Activated B cell treated with CpG ODN at 0.5 μM for 24 hours (primary cell): Measurements from ENCODE around the gene HEY2. TPM values are rescaled to one million over a fixed set of nuclear protein-coding genes. Genes with fewer than 3 reads are reported as not detected.

Source experiments
- ATAC-seq: fragments of 200-7000 bp; cut with Tn5 transposase; one replicate; pipeline ENCODE4 v1.10.0; 2021; ENCODE audit warnings: low read depth, mild to moderate bottlenecking, moderate library complexity
- CTCF ChIA-PET: fragments of 350-600 bp; sonication (Branson Sonifier 250); formaldehyde crosslinking; loops from one replicate; lab custom pipeline; 2021; ENCODE audit warnings: antibody characterized with exemption; lab: Charles Lee
- POLR2A ChIA-PET: fragments of 350-600 bp; sonication (Branson Sonifier 250); formaldehyde crosslinking; loops from one replicate; lab custom pipeline; 2021; ENCODE audit warnings: antibody characterized with exemption; lab: Charles Lee
- DNase-seq: peaks from one replicate; pipeline ENCODE4 v3.0.0; 2022
- H3K27ac Mint-ChIP-seq: one replicate; pipeline ENCODE4 v1.8.0; 2020; ENCODE audit warnings: mixed read lengths
- H3K27me3 Mint-ChIP-seq: one replicate; pipeline ENCODE4 v1.8.0; 2021; ENCODE audit warnings: mixed read lengths
- H3K36me3 Mint-ChIP-seq: one replicate; pipeline ENCODE4 v1.8.0; 2021; ENCODE audit warnings: low read depth, mixed read lengths
- H3K4me1 Mint-ChIP-seq: one replicate; pipeline ENCODE4 v1.8.0; 2021; ENCODE audit warnings: mixed read lengths
- H3K4me3 Mint-ChIP-seq: one replicate; pipeline ENCODE4 v1.8.0; 2020; ENCODE audit warnings: mild to moderate bottlenecking, mixed read lengths
- H3K9me3 Mint-ChIP-seq: one replicate; pipeline ENCODE4 v1.8.0; 2020; ENCODE audit warnings: mixed read lengths
- CTCF ChIP-seq: fragments of 200-600 bp; IDR thresholded peaks from one replicate; pipeline ENCODE4 v1.8.0; 2022; ENCODE audit warnings: antibody characterized with exemption, mild to moderate bottlenecking
- intact Hi-C: fragments of 100-400 bp; cut with micrococcal nuclease; formaldehyde crosslinking; loops from one replicate; pipeline ENCODE4 v1.15.1; 2024
- total RNA-seq: library from RNA; stranded (reverse); gene quantifications from 2 replicates; pipeline ENCODE4 v1.2.3, GENCODE V29; 2022

HEY2 gene
- total RNA-seq, 1 donor from 2014 or later: not detected

- no peaks in the 10 kb centered on the region for H3K36me3 Mint-ChIP-seq
- H3K4me3 Mint-ChIP-seq: no peak overlapping the region
- ChIA-PET CTCF (interaction anchor here (0.7 to 2.5 kb wide), 9 partner anchors 11 to 206 kb away, joined by 3 to 54 read pairs (median 6); partner anchors contain the start of genes HINT3, NCOA7 and TRMT11), POLR2A (interaction anchor here (1.4 to 4.8 kb wide), 8 partner anchors 11 to 478 kb away, joined by 5 to 145 read pairs (median 12); partner anchors contain the start of genes HDDC2, HINT3, NCOA7 and TRMT11)
- no peak overlapping the region for H3K27ac Mint-ChIP-seq
- DNase-seq (peak; percentile 77), ATAC-seq (peak; percentile 79)
- intact Hi-C loops: loop anchor here (1.0 to 5.0 kb wide), 7 partner anchors 27 to 1562 kb away; partner anchors contain the start of genes ECHDC1, HEY2, HINT3 and RNF146
- H3K27me3 Mint-ChIP-seq: no peaks in the 10 kb centered on the region
- H3K9me3 Mint-ChIP-seq: no peaks in the 10 kb centered on the region
- H3K4me1 Mint-ChIP-seq: peaks cover 4% of the 10 kb centered on the region
- TF ChIP-seq CTCF: no peak
Observed at GRCh38 chr6:125779924-125780539, 30.6 kb downstream of the HEY2 start.

GRCh38 chr6:125780540-125781313, 31.3 kb downstream of the HEY2 start:
- ChIA-PET CTCF (interaction anchor here (0.7 to 2.5 kb wide), 13 partner anchors 10 to 206 kb away, joined by 3 to 54 read pairs (median 4); partner anchors contain the start of genes HINT3, NCOA7 and TRMT11), POLR2A (interaction anchor here (0.6 to 4.8 kb wide), 15 partner anchors 10 to 1525 kb away, joined by 3 to 145 read pairs (median 8); partner anchors contain the start of genes HDDC2, HINT3, NCOA7 and RNF146)
- no peak overlapping the region for H3K4me3 Mint-ChIP-seq

GRCh38 chr6:125781314-125781868, 32.0 kb downstream of the HEY2 start:
- Mint-ChIP-seq H3K9me3 (no peaks in the 10 kb centered on the region), H3K27ac (no peak overlapping the region), H3K27me3 (no peaks in the 10 kb centered on the region), H3K4me3 (no peak overlapping the region), H3K4me1 (peaks cover 4% of the 10 kb centered on the region), H3K36me3 (peaks cover 6% of the 10 kb centered on the region)
- DNase-seq (no peak), ATAC-seq (peak; percentile 36)
- ChIA-PET CTCF (interaction anchor here (0.6 to 2.5 kb wide), 12 partner anchors 9 to 205 kb away, joined by 3 to 54 read pairs (median 4); partner anchors contain the start of genes HINT3, NCOA7 and TRMT11), POLR2A (interaction anchor here (0.6 to 4.8 kb wide), 16 partner anchors 9 to 1524 kb away, joined by 3 to 145 read pairs (median 7); partner anchors contain the start of genes HDDC2, HINT3, NCOA7 and RNF146)
- intact Hi-C loops: loop anchor here (1.0 to 5.0 kb wide), 5 partner anchors 9 to 1561 kb away; partner anchors contain the start of genes ECHDC1, NCOA7 and RNF146
- TF ChIP-seq CTCF: no peak

More at GRCh38 chr6:125780540-125781313, 31.3 kb downstream of the HEY2 start:
- peaks cover 4% of the 10 kb centered on the region for H3K4me1 Mint-ChIP-seq
- H3K27ac Mint-ChIP-seq: no peak overlapping the region
- no peaks in the 10 kb centered on the region for H3K9me3 Mint-ChIP-seq
- peaks cover 1% of the 10 kb centered on the region for H3K36me3 Mint-ChIP-seq
- peak; percentile 76 for ATAC-seq
- intact Hi-C loops: loop anchor here (1.0 to 5.0 kb wide), 9 partner anchors 10 to 1562 kb away; partner anchors contain the start of genes ECHDC1, HEY2, HINT3 and NCOA7
- H3K27me3 Mint-ChIP-seq: no peaks in the 10 kb centered on the region
- TF ChIP-seq CTCF: no peak
- DNase-seq: peak; percentile 44

- Mint-ChIP-seq H3K27me3 (no peaks in the 10 kb centered on the region), H3K4me1 (peaks cover 18% of the 10 kb centered on the region), H3K36me3 (peaks cover 17% of the 10 kb centered on the region), H3K4me3 (no peak overlapping the region), H3K9me3 (no peaks in the 10 kb centered on the region), H3K27ac (no peak overlapping the region)
- CTCF ChIA-PET: interaction anchor here (1.1 kb wide), 1 partner anchor 190 kb away, joined by 4 read pairs; no protein-coding TSS in a partner anchor
- no peak for ATAC-seq
- DNase-seq: no peak
- intact Hi-C loops: loop anchor here (5.0 kb wide), 1 partner anchor 1558 kb away; the partner anchor contains the start of gene ECHDC1
- POLR2A ChIA-PET: no interaction called here
- no peak for TF ChIP-seq CTCF
Observed at GRCh38 chr6:125784365-125784764, 34.9 kb downstream of the HEY2 start.
